ENCODE results near the gene MYL6. TPM values are rescaled to one million over a fixed set of nuclear protein-coding genes. Genes with fewer than 3 reads are reported as not detected.
"Not testable (repeated sequence)": the region's sequence is repeated elsewhere in the genome, so short reads cannot be mapped to it uniquely, and the experiment has no call there.

The MYL6 gene
- polyA plus RNA-seq, 1 donor = 1,754 TPM

GRCh38 chr12:56154818-56155217, 3.3 kb upstream of the MYL6 start:
- Histone ChIP-seq H3K27ac (ENCODE audit: low read length) (no peak overlapping the region), H3K36me3 (ENCODE audit: control insufficient read depth, insufficient read depth, low read length) (peaks cover 7% of the 10 kb centered on the region), H3K27me3 (ENCODE audit: control insufficient read depth, insufficient read depth, low read length) (no peaks in the 10 kb centered on the region), H3K9me3 (ENCODE audit: control insufficient read depth, low read depth, low read length) (no peaks in the 10 kb centered on the region), H3K4me3 (ENCODE audit: low read length) (no peak overlapping the region), H3K4me1 (ENCODE audit: control insufficient read depth, insufficient read depth, low read length) (peaks cover 26% of the 10 kb centered on the region)
- no CpG with 5 or more reads among the region's 5 CpGs for whole genome bisulfite sequencing (ENCODE audit: insufficient coverage, low lambda C conversion rate)
- DNase-seq = no peak

- Histone ChIP-seq H3K4me1 (ENCODE audit: control insufficient read depth, insufficient read depth, low read length) (peaks cover 32% of the 10 kb centered on the region), H3K9me3 (ENCODE audit: control insufficient read depth, low read depth, low read length) (no peaks in the 10 kb centered on the region), H3K4me3 (ENCODE audit: low read length) (no peak overlapping the region), H3K36me3 (ENCODE audit: control insufficient read depth, insufficient read depth, low read length) (peaks cover 13% of the 10 kb centered on the region), H3K27ac (ENCODE audit: low read length) (peak overlapping the region; percentile 10), H3K27me3 (ENCODE audit: control insufficient read depth, insufficient read depth, low read length) (no peaks in the 10 kb centered on the region)
- WGBS (ENCODE audit: insufficient coverage, low lambda C conversion rate) = 86% methylated on average over 3 of the region's 11 CpGs
- peak in 1 of 2 donors; percentile 57 for DNase-seq
These were observed 2.8 kb upstream of the MYL6 start for GRCh38 chr12:56155256-56155845.

- H3K27me3 ChIP-seq (ENCODE audit: control insufficient read depth, insufficient read depth, low read length); H3K9me3 ChIP-seq (ENCODE audit: control insufficient read depth, low read depth, low read length); DNase-seq: not testable (repeated sequence)
- Histone ChIP-seq H3K4me3 (ENCODE audit: low read length) (peak overlapping the region; percentile 51), H3K27ac (ENCODE audit: low read length) (peak overlapping the region; percentile 95), H3K4me1 (ENCODE audit: control insufficient read depth, insufficient read depth, low read length) (peaks cover 35% of the 10 kb centered on the region), H3K36me3 (ENCODE audit: control insufficient read depth, insufficient read depth, low read length) (peaks cover 25% of the 10 kb centered on the region)
- 89% methylated on average over 3 of the region's 21 CpGs for WGBS (ENCODE audit: insufficient coverage, low lambda C conversion rate)
These were observed 1.5 kb upstream of the MYL6 start for GRCh38 chr12:56156464-56157200.

GRCh38 chr12:56157201-56158028, 744 bp upstream of the MYL6 start:
- peaks cover 33% of the 10 kb centered on the region for H3K36me3 ChIP-seq (ENCODE audit: control insufficient read depth, insufficient read depth, low read length)
- WGBS (ENCODE audit: insufficient coverage, low lambda C conversion rate) = 0% methylated on average over 2 of the region's 45 CpGs
- peaks cover 35% of the 10 kb centered on the region for H3K4me1 ChIP-seq (ENCODE audit: control insufficient read depth, insufficient read depth, low read length)
- no peaks in the 10 kb centered on the region for H3K27me3 ChIP-seq (ENCODE audit: control insufficient read depth, insufficient read depth, low read length)
- H3K4me3 ChIP-seq (ENCODE audit: low read length) = peak overlapping the region; percentile 51
- peak overlapping the region; percentile 95 for H3K27ac ChIP-seq (ENCODE audit: low read length)
- no peaks in the 10 kb centered on the region for H3K9me3 ChIP-seq (ENCODE audit: control insufficient read depth, low read depth, low read length)
- DNase-seq = peak; percentile 67 to 83

- no CpG with 5 or more reads among the region's 6 CpGs for WGBS (ENCODE audit: insufficient coverage, low lambda C conversion rate)
- Histone ChIP-seq H3K9me3 (ENCODE audit: control insufficient read depth, low read depth, low read length) (no peaks in the 10 kb centered on the region), H3K36me3 (ENCODE audit: control insufficient read depth, insufficient read depth, low read length) (peaks cover 48% of the 10 kb centered on the region), H3K27me3 (ENCODE audit: control insufficient read depth, insufficient read depth, low read length) (no peaks in the 10 kb centered on the region), H3K4me3 (ENCODE audit: low read length) (peak overlapping the region; percentile 88), H3K4me1 (ENCODE audit: control insufficient read depth, insufficient read depth, low read length) (peaks cover 27% of the 10 kb centered on the region), H3K27ac (ENCODE audit: low read length) (peak overlapping the region; percentile 95)
- peak; percentile 80 to 86 for DNase-seq
These were observed 835 bp downstream of the MYL6 start for GRCh38 chr12:56158926-56159461.

- H3K27ac ChIP-seq (ENCODE audit: low read length) = peak overlapping the region; percentile 95
- no CpG with 5 or more reads among the region's 8 CpGs for WGBS (ENCODE audit: insufficient coverage, low lambda C conversion rate)
- H3K27me3 ChIP-seq (ENCODE audit: control insufficient read depth, insufficient read depth, low read length) = no peaks in the 10 kb centered on the region
- H3K4me1 ChIP-seq (ENCODE audit: control insufficient read depth, insufficient read depth, low read length) = peaks cover 27% of the 10 kb centered on the region
- H3K36me3 ChIP-seq (ENCODE audit: control insufficient read depth, insufficient read depth, low read length) = peaks cover 55% of the 10 kb centered on the region
- no peaks in the 10 kb centered on the region for H3K9me3 ChIP-seq (ENCODE audit: control insufficient read depth, low read depth, low read length)
- peak overlapping the region; percentile 88 for H3K4me3 ChIP-seq (ENCODE audit: low read length)
- DNase-seq = peak in 1 of 2 donors; percentile 32
These were observed 1.5 kb downstream of the MYL6 start for GRCh38 chr12:56159482-56160192.

- no CpG with 5 or more reads among the region's 7 CpGs for WGBS (ENCODE audit: insufficient coverage, low lambda C conversion rate)
- Histone ChIP-seq H3K36me3 (ENCODE audit: control insufficient read depth, insufficient read depth, low read length) (peaks cover 61% of the 10 kb centered on the region), H3K27me3 (ENCODE audit: control insufficient read depth, insufficient read depth, low read length) (no peaks in the 10 kb centered on the region), H3K27ac (ENCODE audit: low read length) (peak overlapping the region; percentile 95), H3K4me1 (ENCODE audit: control insufficient read depth, insufficient read depth, low read length) (peaks cover 22% of the 10 kb centered on the region), H3K9me3 (ENCODE audit: control insufficient read depth, low read depth, low read length) (no peaks in the 10 kb centered on the region), H3K4me3 (ENCODE audit: low read length) (peak overlapping the region; percentile 88)
- DNase-seq = peak in 1 of 2 donors; percentile 52
These were observed 2.1 kb downstream of the MYL6 start for GRCh38 chr12:56160193-56160763.

GRCh38 chr12:56160894-56161689, 2.9 kb downstream of the MYL6 start:
- Histone ChIP-seq H3K27ac (ENCODE audit: low read length) (peak overlapping the region; percentile 95), H3K36me3 (ENCODE audit: control insufficient read depth, insufficient read depth, low read length) (peaks cover 64% of the 10 kb centered on the region), H3K4me3 (ENCODE audit: low read length) (peak overlapping the region; percentile 88), H3K4me1 (ENCODE audit: control insufficient read depth, insufficient read depth, low read length) (peaks cover 18% of the 10 kb centered on the region), H3K27me3 (ENCODE audit: control insufficient read depth, insufficient read depth, low read length) (no peaks in the 10 kb centered on the region), H3K9me3 (ENCODE audit: control insufficient read depth, low read depth, low read length) (no peaks in the 10 kb centered on the region)
- 80% methylated on average over 1 of the region's 11 CpGs for WGBS (ENCODE audit: insufficient coverage, low lambda C conversion rate)
- no peak for DNase-seq

GRCh38 chr12:56161690-56162351, 3.7 kb downstream of the MYL6 start:
- DNase-seq = no peak
- WGBS (ENCODE audit: insufficient coverage, low lambda C conversion rate) = no CpG with 5 or more reads among the region's 10 CpGs
- Histone ChIP-seq H3K4me1 (ENCODE audit: control insufficient read depth, insufficient read depth, low read length) (peaks cover 18% of the 10 kb centered on the region), H3K27me3 (ENCODE audit: control insufficient read depth, insufficient read depth, low read length) (no peaks in the 10 kb centered on the region), H3K27ac (ENCODE audit: low read length) (no peak overlapping the region), H3K9me3 (ENCODE audit: control insufficient read depth, low read depth, low read length) (no peaks in the 10 kb centered on the region), H3K4me3 (ENCODE audit: low read length) (no peak overlapping the region), H3K36me3 (ENCODE audit: control insufficient read depth, insufficient read depth, low read length) (peaks cover 70% of the 10 kb centered on the region)

Data from large intestine (tissue), 3 donors.